Measurements from ENCODE around the gene ITGB6.

Gene ITGB6

DNA sequence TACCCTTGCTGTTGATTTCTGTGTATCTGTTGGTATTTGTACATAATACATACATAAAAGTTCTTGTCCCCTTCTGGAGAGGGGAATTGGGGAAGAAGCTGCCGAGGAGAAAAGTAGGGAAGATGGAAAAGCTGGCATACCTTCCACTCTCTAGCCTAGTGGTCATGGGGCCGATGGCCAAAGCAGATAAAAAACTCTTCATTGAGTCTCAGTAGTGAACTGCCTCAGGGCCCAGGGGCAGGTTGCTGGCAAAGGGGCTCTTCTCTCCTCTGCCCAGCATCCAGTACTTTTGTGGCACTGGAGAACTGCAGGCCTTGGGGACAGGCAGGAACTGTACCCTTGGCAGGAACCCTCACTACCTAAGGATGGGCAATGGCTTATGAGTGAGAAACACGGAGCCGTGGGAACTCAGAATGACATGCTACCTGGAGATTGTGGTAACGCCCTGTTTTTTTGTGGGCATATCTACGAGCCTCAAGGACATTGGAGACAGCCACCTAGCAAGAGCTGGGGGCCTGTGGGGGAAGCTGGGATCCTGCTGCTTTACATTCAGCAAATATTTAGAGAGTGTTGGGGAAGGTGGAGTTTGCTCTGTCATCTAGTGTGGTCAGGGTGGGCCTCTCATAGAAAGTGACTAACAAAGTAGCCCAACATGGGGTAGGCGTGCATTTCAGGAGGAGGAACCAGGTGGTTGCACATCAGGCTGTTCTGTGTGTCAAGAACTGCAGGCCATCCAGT lies 22.6 kb upstream of the ITGB6 start:
- ATAC-seq, result no peak
- TF ChIP-seq ISL1 (CRISPR knock-in tag; IDR thresholded peaks at IDR 0.05), result no peak
- TF ChIP-seq ARNTL (CRISPR knock-in tag; IDR thresholded peaks at IDR 0.05; ENCODE audit: borderline replicate concordance, low read depth), result no peak
- TF ChIP-seq ZFP30 (CRISPR knock-in tag; IDR thresholded peaks at IDR 0.05), result no peak
- TF ChIP-seq SNAI2 (CRISPR knock-in tag; IDR thresholded peaks at IDR 0.05), result no peak
- TF ChIP-seq BACH2 (CRISPR knock-in tag; IDR thresholded peaks at IDR 0.05; ENCODE audit: borderline replicate concordance), result no peak
- no peak for TF ChIP-seq GLIS3 (CRISPR knock-in tag; IDR thresholded peaks at IDR 0.05)
- no peak for TF ChIP-seq TSHZ2 (CRISPR knock-in tag; IDR thresholded peaks at IDR 0.05)
- TF ChIP-seq, protein P1, sequence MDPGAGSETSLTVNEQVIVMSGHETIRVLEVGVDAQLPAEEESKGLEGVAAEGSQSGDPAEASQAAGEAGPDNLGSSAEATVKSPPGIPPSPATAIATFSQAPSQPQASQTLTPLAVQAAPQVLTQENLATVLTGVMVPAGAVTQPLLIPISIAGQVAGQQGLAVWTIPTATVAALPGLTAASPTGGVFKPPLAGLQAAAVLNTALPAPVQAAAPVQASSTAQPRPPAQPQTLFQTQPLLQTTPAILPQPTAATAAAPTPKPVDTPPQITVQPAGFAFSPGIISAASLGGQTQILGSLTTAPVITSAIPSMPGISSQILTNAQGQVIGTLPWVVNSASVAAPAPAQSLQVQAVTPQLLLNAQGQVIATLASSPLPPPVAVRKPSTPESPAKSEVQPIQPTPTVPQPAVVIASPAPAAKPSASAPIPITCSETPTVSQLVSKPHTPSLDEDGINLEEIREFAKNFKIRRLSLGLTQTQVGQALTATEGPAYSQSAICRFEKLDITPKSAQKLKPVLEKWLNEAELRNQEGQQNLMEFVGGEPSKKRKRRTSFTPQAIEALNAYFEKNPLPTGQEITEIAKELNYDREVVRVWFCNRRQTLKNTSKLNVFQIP (CRISPR knock-in tag; IDR thresholded peaks at IDR 0.05; ENCODE audit: borderline replicate concordance, low read depth), result no peak
- no peak for TF ChIP-seq ZFP3 (CRISPR knock-in tag; IDR thresholded peaks at IDR 0.05)
- no peak for TF ChIP-seq ESRRG (CRISPR knock-in tag; IDR thresholded peaks at IDR 0.05)
- TF ChIP-seq ZNF565 (CRISPR knock-in tag; conservative IDR thresholded peaks at IDR 0.05; ENCODE audit: low read depth), result no peak
- no peak for TF ChIP-seq PPARA (CRISPR knock-in tag; IDR thresholded peaks at IDR 0.05; ENCODE audit: borderline replicate concordance)
- no peak for TF ChIP-seq ZC3H10 (CRISPR knock-in tag; IDR thresholded peaks at IDR 0.05)
- TF ChIP-seq TCF4 (CRISPR knock-in tag; IDR thresholded peaks at IDR 0.05; ENCODE audit: borderline replicate concordance), result no peak
- TF ChIP-seq, protein P2, sequence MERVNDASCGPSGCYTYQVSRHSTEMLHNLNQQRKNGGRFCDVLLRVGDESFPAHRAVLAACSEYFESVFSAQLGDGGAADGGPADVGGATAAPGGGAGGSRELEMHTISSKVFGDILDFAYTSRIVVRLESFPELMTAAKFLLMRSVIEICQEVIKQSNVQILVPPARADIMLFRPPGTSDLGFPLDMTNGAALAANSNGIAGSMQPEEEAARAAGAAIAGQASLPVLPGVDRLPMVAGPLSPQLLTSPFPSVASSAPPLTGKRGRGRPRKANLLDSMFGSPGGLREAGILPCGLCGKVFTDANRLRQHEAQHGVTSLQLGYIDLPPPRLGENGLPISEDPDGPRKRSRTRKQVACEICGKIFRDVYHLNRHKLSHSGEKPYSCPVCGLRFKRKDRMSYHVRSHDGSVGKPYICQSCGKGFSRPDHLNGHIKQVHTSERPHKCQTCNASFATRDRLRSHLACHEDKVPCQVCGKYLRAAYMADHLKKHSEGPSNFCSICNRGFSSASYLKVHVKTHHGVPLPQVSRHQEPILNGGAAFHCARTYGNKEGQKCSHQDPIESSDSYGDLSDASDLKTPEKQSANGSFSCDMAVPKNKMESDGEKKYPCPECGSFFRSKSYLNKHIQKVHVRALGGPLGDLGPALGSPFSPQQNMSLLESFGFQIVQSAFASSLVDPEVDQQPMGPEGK (CRISPR knock-in tag; IDR thresholded peaks at IDR 0.05; ENCODE audit: borderline replicate concordance), result no peak
- TF ChIP-seq, protein P3, sequence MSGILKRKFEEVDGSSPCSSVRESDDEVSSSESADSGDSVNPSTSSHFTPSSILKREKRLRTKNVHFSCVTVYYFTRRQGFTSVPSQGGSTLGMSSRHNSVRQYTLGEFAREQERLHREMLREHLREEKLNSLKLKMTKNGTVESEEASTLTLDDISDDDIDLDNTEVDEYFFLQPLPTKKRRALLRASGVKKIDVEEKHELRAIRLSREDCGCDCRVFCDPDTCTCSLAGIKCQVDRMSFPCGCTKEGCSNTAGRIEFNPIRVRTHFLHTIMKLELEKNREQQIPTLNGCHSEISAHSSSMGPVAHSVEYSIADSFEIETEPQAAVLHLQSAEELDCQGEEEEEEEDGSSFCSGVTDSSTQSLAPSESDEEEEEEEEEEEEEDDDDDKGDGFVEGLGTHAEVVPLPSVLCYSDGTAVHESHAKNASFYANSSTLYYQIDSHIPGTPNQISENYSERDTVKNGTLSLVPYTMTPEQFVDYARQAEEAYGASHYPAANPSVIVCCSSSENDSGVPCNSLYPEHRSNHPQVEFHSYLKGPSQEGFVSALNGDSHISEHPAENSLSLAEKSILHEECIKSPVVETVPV (CRISPR knock-in tag; IDR thresholded peaks at IDR 0.05), result no peak

DNA sequence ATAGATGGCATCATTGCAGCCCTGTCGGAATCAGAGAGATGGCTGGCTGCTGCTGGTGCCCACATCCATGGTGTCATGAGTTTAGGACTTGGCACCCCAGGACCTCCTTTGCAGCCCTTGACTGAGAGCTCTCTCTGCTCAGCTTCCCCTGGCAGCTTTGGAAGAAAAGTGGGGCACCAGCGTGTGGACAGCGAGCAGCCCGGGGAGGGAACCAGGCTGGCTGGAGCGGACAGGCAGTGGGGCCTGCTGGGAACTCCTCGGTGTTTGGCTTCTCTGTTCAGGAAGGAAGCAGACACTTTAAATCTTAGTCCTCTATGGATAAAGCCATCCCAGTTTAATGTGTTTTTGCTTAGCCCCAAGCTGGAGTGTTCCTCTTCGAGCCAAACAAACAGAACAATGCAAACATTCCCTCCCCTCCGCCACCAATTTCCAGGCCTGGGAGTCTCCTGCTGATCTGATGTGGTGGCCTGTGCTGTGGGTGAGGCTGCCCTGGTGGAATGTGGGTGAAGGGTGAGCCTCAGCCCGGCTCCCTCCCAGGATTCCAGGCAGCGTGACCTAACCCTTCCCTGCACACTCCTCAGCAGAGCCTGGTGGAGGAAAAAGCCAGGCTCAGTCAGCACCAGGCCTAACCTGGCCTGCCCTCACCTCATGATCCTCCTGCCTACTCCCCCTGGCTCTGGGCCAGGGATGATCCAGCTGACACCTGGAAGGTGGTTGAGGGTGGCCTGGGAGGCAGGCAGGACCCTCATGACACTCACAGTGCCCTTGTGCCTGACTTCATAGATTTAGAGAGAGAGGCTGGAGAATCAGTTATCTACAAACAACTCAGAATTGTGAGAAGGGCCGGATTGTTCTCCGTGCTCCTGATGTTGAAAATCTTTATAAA lies 21.6 kb upstream of the ITGB6 start:
- ATAC-seq, result peak; percentile 11; the same call in 2 of the 3 replicates
- TF ChIP-seq ISL1 (CRISPR knock-in tag; IDR thresholded peaks at IDR 0.05), result peak; percentile 12; the same call in 1 of the 2 replicates
- peak; percentile 78; the same call in 1 of the 2 replicates for TF ChIP-seq CSDC2 (CRISPR knock-in tag; IDR thresholded peaks at IDR 0.05)
- TF ChIP-seq ESRRG (CRISPR knock-in tag; IDR thresholded peaks at IDR 0.05), result no peak

DNA sequence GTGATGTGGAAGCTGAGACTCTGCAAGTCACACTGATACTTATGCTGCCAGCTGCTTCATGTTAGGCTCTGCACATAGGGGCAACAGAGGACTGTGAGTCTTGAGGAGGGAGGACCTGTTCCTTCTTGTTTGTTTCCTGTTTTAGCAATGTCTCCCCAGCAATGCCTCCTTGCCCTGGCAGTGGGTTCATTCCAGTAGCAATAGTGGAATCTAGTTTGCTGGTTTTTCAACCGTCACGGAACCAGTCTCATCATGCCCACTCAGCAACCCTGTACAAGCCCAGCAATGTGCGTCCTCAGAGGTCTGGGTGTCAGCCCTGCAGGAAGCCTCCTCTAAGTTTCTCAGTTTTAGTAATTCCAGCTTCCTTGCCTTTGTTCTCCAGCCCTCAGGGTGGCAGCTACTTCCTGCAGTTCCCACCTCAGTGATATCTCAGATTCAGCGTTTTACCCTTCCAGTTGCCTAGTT lies 20.5 kb upstream of the ITGB6 start:
- TF ChIP-seq GLIS3 (CRISPR knock-in tag; IDR thresholded peaks at IDR 0.05), result no peak
- TF ChIP-seq ZC3H10 (CRISPR knock-in tag; IDR thresholded peaks at IDR 0.05), result no peak
- no peak for TF ChIP-seq PPARA (CRISPR knock-in tag; IDR thresholded peaks at IDR 0.05; ENCODE audit: borderline replicate concordance)
- no peak for TF ChIP-seq ZFP3 (CRISPR knock-in tag; IDR thresholded peaks at IDR 0.05)
- no peak for ATAC-seq

GRCh38 chr2:160220026-160220425 lies 20.0 kb upstream of the ITGB6 start:
- no peak for ATAC-seq
- TF ChIP-seq ZFP30 (CRISPR knock-in tag; IDR thresholded peaks at IDR 0.05) (no peak), TCF4 (CRISPR knock-in tag; IDR thresholded peaks at IDR 0.05; ENCODE audit: borderline replicate concordance) (no peak), SNAI2 (CRISPR knock-in tag; IDR thresholded peaks at IDR 0.05) (no peak), TSHZ2 (CRISPR knock-in tag; IDR thresholded peaks at IDR 0.05) (no peak), ZNF565 (CRISPR knock-in tag; conservative IDR thresholded peaks at IDR 0.05; ENCODE audit: low read depth) (no peak)
- TF ChIP-seq, protein P2 (CRISPR knock-in tag; IDR thresholded peaks at IDR 0.05; ENCODE audit: borderline replicate concordance), result no peak
- TF ChIP-seq, protein P3 (CRISPR knock-in tag; IDR thresholded peaks at IDR 0.05), result no peak
